ENCODE results near the gene TMEM169. TPM values are rescaled to one million over a fixed set of nuclear protein-coding genes. Genes with fewer than 3 reads are reported as not detected.

Gene TMEM169
- total RNA-seq, 1 donor from 2014 or later: 0.25 TPM

DNA sequence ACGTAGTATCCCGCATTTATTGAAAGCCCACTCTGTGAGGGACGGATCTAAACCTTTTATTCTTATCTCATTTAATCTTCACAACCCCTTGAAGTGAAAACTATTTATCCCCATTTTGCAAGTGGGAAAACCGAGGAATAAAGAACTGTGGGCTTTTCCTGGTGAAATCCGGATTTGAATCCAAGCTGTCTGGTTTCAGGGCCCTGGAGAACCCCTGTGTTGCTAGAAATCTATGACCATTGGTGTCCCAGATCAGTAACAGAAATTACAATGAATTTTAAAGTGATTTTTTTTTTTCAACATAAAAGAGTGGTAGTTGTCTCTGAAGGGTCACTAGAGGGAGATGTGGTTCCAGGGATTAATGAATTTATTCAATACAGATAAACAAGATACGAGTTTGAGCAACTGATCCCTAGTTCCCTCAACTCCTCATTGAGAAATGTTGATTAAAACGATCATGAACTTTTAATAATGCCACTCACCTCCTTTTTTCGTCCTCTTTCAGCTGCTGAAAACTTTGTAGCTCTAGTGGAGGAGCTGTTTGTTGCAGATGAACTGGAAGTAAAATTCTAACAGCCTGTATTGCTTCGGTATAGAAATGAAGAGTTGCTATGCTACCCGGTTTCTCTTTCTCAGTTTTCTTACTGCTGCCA lies 28.4 kb downstream of the TMEM169 start:
- Histone ChIP-seq H3K36me3 (peaks cover 32% of the 10 kb centered on the region), H3K4me1 (peaks cover 61% of the 10 kb centered on the region)
- intact Hi-C loops (cut with micrococcal nuclease): no loop called here

DNA sequence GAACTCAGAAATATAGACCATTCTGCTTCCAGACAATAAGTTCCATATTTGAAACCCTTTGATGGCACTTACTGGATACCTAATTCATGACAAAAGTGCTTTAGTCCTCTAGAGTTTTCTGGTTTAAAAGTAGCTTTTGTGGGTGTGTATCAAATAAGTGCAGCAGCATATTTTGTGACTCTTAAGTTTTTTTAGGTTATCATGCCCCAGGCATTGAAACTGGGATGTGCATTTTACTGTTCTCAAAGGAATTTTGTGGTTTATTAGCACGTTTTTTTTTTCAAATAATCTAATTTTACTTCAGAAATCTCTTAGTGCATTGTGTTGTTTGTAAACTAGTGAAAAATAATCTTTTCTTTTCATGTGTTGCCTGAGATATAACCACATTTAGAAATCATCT lies 28.9 kb downstream of the TMEM169 start:
- intact Hi-C loops (cut with micrococcal nuclease): no loop called here
- H3K4me1 ChIP-seq: peaks cover 66% of the 10 kb centered on the region
- TF ChIP-seq, protein P1, sequence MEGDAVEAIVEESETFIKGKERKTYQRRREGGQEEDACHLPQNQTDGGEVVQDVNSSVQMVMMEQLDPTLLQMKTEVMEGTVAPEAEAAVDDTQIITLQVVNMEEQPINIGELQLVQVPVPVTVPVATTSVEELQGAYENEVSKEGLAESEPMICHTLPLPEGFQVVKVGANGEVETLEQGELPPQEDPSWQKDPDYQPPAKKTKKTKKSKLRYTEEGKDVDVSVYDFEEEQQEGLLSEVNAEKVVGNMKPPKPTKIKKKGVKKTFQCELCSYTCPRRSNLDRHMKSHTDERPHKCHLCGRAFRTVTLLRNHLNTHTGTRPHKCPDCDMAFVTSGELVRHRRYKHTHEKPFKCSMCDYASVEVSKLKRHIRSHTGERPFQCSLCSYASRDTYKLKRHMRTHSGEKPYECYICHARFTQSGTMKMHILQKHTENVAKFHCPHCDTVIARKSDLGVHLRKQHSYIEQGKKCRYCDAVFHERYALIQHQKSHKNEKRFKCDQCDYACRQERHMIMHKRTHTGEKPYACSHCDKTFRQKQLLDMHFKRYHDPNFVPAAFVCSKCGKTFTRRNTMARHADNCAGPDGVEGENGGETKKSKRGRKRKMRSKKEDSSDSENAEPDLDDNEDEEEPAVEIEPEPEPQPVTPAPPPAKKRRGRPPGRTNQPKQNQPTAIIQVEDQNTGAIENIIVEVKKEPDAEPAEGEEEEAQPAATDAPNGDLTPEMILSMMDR (IDR thresholded peaks at IDR 0.05; ENCODE audit: borderline replicate concordance): no peak
- no peak for DNase-seq
- peaks cover 32% of the 10 kb centered on the region for H3K36me3 ChIP-seq
- no peak overlapping the region for H3K27ac ChIP-seq (replicated peaks)
- no peaks in the 10 kb centered on the region for H3K27me3 ChIP-seq (ENCODE audit: low read depth)
- H3K4me3 ChIP-seq: peak overlapping the region; percentile 87
- no peaks in the 10 kb centered on the region for H3K9me3 ChIP-seq (replicated peaks)

More for the DNA sequence above, 28.4 kb downstream of the TMEM169 start:
- Histone ChIP-seq H3K27me3 (ENCODE audit: low read depth) (no peaks in the 10 kb centered on the region), H3K4me3 (peak overlapping the region; percentile 87), H3K9me3 (replicated peaks) (no peaks in the 10 kb centered on the region), H3K27ac (replicated peaks) (peak overlapping the region; percentile 91)
- TF ChIP-seq, protein P1 (IDR thresholded peaks at IDR 0.05; ENCODE audit: borderline replicate concordance): peak; percentile 30
- no peak for DNase-seq

DNA sequence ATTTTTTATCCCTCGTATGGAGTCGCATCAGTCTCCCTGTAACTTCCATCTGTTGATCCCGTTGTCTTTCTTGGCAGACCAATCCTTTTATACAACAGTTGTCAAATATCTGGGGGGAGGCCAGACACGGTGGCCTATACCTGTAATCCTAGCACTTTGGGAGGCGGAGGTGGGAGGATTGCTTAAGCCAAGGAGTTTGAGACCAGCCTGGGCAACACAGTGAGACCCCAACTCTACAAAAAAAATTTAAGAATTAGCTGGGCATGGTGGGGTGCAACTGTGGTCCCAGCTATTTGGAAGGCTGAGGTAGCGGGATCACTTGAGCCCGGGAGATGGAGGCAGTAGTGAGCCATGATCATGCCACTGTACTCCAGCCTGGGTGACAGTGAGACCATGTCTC lies 29.4 kb downstream of the TMEM169 start:
- TF ChIP-seq, protein P1 (IDR thresholded peaks at IDR 0.05; ENCODE audit: borderline replicate concordance): no peak
- Histone ChIP-seq H3K36me3 (peaks cover 34% of the 10 kb centered on the region), H3K4me1 (peaks cover 71% of the 10 kb centered on the region), H3K4me3 (no peak overlapping the region), H3K27me3 (ENCODE audit: low read depth) (no peaks in the 10 kb centered on the region), H3K9me3 (replicated peaks) (no peaks in the 10 kb centered on the region), H3K27ac (replicated peaks) (no peak overlapping the region)
- DNase-seq: no peak
- intact Hi-C loops (cut with micrococcal nuclease): no loop called here

DNA sequence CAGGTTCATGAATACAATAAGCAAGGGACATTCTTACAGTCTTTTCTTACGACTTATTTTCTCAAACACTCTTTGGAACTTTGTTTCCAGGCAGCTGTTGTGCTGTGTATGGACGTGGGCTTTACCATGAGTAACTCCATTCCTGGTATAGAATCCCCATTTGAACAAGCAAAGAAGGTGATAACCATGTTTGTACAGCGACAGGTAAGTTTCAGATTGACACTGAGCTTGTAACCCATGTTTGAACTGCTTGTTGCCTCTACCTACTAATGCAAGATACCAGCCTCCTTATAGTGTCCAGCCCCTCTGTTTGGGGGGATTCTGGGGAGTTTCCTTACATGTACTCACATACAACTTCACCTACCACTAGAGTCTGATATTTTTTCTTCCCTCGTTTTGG lies 31.2 kb downstream of the TMEM169 start:
- Histone ChIP-seq H3K36me3 (peaks cover 51% of the 10 kb centered on the region), H3K4me3 (no peak overlapping the region), H3K27ac (replicated peaks) (no peak overlapping the region), H3K27me3 (ENCODE audit: low read depth) (no peaks in the 10 kb centered on the region), H3K9me3 (replicated peaks) (no peaks in the 10 kb centered on the region), H3K4me1 (peaks cover 83% of the 10 kb centered on the region)
- TF ChIP-seq, protein P1 (IDR thresholded peaks at IDR 0.05; ENCODE audit: borderline replicate concordance): no peak
- intact Hi-C loops (cut with micrococcal nuclease): no loop called here
- no peak for DNase-seq

DNA sequence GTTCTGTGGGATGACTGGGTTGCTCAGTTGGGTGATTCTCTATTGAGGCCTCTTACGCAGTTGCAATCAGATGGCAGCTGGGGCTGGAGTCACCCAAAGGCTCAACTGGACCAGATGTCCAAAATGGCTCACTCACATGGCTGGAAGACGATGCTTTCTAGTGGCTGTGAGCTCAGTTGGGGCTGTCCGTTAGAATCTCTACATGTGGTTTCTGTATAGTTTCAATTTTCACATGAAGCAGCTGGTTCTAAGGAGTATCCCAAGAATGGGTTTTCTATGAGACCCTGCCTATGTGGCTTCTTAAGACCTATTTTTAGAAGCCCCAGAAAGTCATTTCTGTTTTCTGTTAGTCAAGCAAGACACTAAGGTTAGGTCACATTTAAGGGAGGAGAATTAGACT lies 31.9 kb downstream of the TMEM169 start:
- no peak for DNase-seq
- Histone ChIP-seq H3K4me1 (peaks cover 78% of the 10 kb centered on the region), H3K27me3 (ENCODE audit: low read depth) (no peaks in the 10 kb centered on the region), H3K36me3 (peaks cover 57% of the 10 kb centered on the region), H3K4me3 (no peak overlapping the region), H3K9me3 (replicated peaks) (no peaks in the 10 kb centered on the region), H3K27ac (replicated peaks) (no peak overlapping the region)
- intact Hi-C loops (cut with micrococcal nuclease): no loop called here
- TF ChIP-seq, protein P1 (IDR thresholded peaks at IDR 0.05; ENCODE audit: borderline replicate concordance): no peak
